ENCODE results near the gene ANG.

ANG gene

GRCh38 chr14:20733684-20734429 lies 45.3 kb downstream of the ANG start:
- TF ChIP-seq ZBTB7A (IDR thresholded peaks at IDR 0.05; ENCODE audit: low read depth) = no peak
- TF ChIP-seq EGR1 (IDR thresholded peaks at IDR 0.05) = no peak
- TF ChIP-seq YY1 (IDR thresholded peaks at IDR 0.05; ENCODE audit: low read depth) = no peak
- no peak for TF ChIP-seq NFIC (IDR thresholded peaks at IDR 0.05)
- no peak for TF ChIP-seq REST (IDR thresholded peaks at IDR 0.05; ENCODE audit: low read depth)
- no peak for TF ChIP-seq RAD21 (IDR thresholded peaks at IDR 0.05; ENCODE audit: low read depth)
- TF ChIP-seq MAX (IDR thresholded peaks at IDR 0.05) = no peak
- no peak for TF ChIP-seq EP300 (IDR thresholded peaks at IDR 0.05; ENCODE audit: borderline replicate concordance)
- no peak for TF ChIP-seq TAF1 (IDR thresholded peaks at IDR 0.05; ENCODE audit: low read depth)
- TF ChIP-seq, protein P1, sequence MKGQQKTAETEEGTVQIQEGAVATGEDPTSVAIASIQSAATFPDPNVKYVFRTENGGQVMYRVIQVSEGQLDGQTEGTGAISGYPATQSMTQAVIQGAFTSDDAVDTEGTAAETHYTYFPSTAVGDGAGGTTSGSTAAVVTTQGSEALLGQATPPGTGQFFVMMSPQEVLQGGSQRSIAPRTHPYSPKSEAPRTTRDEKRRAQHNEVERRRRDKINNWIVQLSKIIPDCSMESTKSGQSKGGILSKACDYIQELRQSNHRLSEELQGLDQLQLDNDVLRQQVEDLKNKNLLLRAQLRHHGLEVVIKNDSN (IDR thresholded peaks at IDR 0.05) = no peak
- TF ChIP-seq CREB1 (IDR thresholded peaks at IDR 0.05; ENCODE audit: low read depth) = no peak
- TF ChIP-seq TCF12 (IDR thresholded peaks at IDR 0.05; ENCODE audit: low read depth) = no peak
- TF ChIP-seq TEAD4 (IDR thresholded peaks at IDR 0.05) = no peak
- no peak for TF ChIP-seq FOXM1 (IDR thresholded peaks at IDR 0.05; ENCODE audit: borderline replicate concordance, low read depth)
- TF ChIP-seq CEBPB (IDR thresholded peaks at IDR 0.05) = no peak

DNA sequence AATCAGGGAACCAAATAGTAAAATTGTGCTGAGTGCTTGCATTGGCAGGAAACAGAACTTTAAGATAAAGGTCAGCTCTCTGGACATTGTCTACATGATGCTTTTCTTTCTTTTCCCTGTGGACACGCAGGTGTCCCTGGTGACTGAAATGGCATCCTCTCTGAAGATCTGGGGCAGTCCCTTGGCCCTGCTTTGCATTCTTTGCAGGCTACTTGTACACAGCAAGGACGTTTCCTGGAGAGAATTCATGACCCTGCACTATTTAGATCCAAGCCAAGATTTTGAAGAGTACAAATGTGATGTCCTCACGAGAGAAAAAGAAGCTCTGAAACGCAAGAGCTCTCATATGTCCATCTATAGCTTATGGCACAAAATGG lies 45.9 kb downstream of the ANG start:
- TF ChIP-seq TCF12 (IDR thresholded peaks at IDR 0.05; ENCODE audit: low read depth) (no peak), MAX (IDR thresholded peaks at IDR 0.05) (no peak), ZBTB7A (IDR thresholded peaks at IDR 0.05; ENCODE audit: low read depth) (no peak), TEAD4 (IDR thresholded peaks at IDR 0.05) (no peak), EGR1 (IDR thresholded peaks at IDR 0.05) (no peak), EP300 (IDR thresholded peaks at IDR 0.05; ENCODE audit: borderline replicate concordance) (no peak), NFIC (IDR thresholded peaks at IDR 0.05) (no peak)
- TF ChIP-seq, protein P1 (IDR thresholded peaks at IDR 0.05) = no peak

DNA sequence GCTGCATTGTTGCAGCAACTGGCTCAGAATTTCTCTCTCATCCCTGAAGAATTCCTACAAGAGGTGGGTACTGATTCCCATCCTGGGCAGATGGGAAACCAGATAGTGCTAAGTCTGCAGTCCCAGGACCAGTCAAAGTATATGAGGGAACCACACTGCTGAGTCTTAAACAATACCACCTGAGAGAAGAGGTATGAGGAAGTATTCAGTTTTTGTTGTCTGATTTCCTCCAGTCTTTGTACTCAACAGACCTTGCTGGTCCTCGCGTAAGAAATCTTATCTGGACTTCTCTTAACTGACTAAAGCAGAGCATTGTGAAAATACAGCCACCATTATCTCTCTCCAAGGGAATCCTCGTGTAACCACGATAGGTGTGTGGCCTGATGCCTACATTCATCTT lies 53.6 kb downstream of the ANG start:
- no peak for TF ChIP-seq TEAD4 (IDR thresholded peaks at IDR 0.05)
- TF ChIP-seq MAX (IDR thresholded peaks at IDR 0.05) = no peak

DNA sequence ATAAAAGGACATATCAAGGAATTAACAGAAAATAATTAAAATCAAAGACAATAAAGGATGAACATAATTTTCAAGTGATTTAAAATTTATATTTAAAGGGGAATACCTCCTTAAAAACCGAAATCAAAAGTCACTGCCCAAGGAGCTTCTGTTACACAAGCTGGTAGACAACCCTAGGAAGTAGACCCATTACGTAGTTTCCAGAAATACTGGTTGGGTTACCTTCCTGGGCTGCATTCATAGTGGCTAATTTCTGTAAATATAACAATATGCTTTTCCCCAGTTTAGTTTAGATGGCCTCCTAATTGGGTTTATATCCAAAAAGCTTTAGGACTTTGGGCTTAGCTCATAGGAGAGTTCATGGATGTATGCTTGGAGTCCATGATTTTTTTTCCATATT lies 55.0 kb downstream of the ANG start:
- no peak for TF ChIP-seq TEAD4 (IDR thresholded peaks at IDR 0.05)
- TF ChIP-seq RAD21 (IDR thresholded peaks at IDR 0.05; ENCODE audit: low read depth) = no peak
- no peak for TF ChIP-seq EP300 (IDR thresholded peaks at IDR 0.05; ENCODE audit: borderline replicate concordance)
